Astrocyte (in vitro differentiated cells and primary cell): ENCODE data around the gene TSEN54. TPM values are rescaled to one million over a fixed set of nuclear protein-coding genes. Genes with fewer than 3 reads are reported as not detected.

Experiments used
- DNase-seq: peaks from one replicate; pipeline ENCODE4 v3.0.0-alpha.2; 2010; ENCODE audit warnings: low read depth
- FAIRE-seq: peaks from 2 replicates; lab custom pipeline; 2011; peaks lifted over from hg19 to GRCh38; lab: Jason Lieb, UNC
- H2AFZ ChIP-seq: 2 replicates; pipeline ENCODE4 v1.6.0; 2012; ENCODE audit warnings: low read depth, low read length, inconsistent platforms
- H3K27ac ChIP-seq: 2 replicates; pipeline ENCODE4 v1.5.1; 2011; ENCODE audit warnings: low read depth, low read length, inconsistent platforms
- H3K27me3 ChIP-seq: 2 replicates; pipeline ENCODE4 v1.6.0; 2011; ENCODE audit warnings: low read length, inconsistent platforms; ENCODE audit not compliant: insufficient read depth
- H3K36me3 ChIP-seq: 2 replicates; pipeline ENCODE4 v1.5.1; 2011; ENCODE audit warnings: low read length, inconsistent platforms; ENCODE audit not compliant: insufficient read depth
- H3K4me1 ChIP-seq: 2 replicates; pipeline ENCODE4 v1.5.1; 2011; ENCODE audit warnings: low read length, inconsistent platforms; ENCODE audit not compliant: insufficient read depth
- H3K4me2 ChIP-seq: 2 replicates; pipeline ENCODE4 v1.6.0; 2012; ENCODE audit warnings: low read length, inconsistent platforms
- H3K4me3 ChIP-seq: 2 replicates; pipeline ENCODE4 v1.5.1; 2011; ENCODE audit warnings: low read depth, mild to moderate bottlenecking, low read length, inconsistent platforms; ENCODE audit not compliant: insufficient read depth
- H3K79me2 ChIP-seq: 2 replicates; pipeline ENCODE4 v1.6.0; 2012; ENCODE audit warnings: mild to moderate bottlenecking, low read length, inconsistent platforms; ENCODE audit not compliant: insufficient read depth
- H3K9ac ChIP-seq: 2 replicates; pipeline ENCODE4 v1.6.0; 2012; ENCODE audit warnings: mild to moderate bottlenecking, low read length, inconsistent platforms
- H3K9me3 ChIP-seq: 2 replicates; pipeline ENCODE4 v1.5.1; 2012; ENCODE audit warnings: low read depth, mild to moderate bottlenecking, low read length, inconsistent platforms; ENCODE audit not compliant: insufficient read depth
- H4K20me1 ChIP-seq: 2 replicates; pipeline ENCODE4 v1.6.0; 2012; ENCODE audit warnings: low read length, inconsistent platforms; ENCODE audit not compliant: insufficient read depth
- H3K27ac Mint-ChIP-seq: one replicate; pipeline ENCODE4 v1.8.0; 2021; ENCODE audit warnings: mild to moderate bottlenecking, mixed read lengths; ENCODE audit not compliant: unreplicated experiment
- H3K27me3 Mint-ChIP-seq: one replicate; pipeline ENCODE4 v1.8.0; 2021; ENCODE audit warnings: low read depth, mixed read lengths; ENCODE audit not compliant: unreplicated experiment
- H3K36me3 Mint-ChIP-seq: one replicate; pipeline ENCODE4 v1.8.0; 2021; ENCODE audit warnings: low read depth, mixed read lengths; ENCODE audit not compliant: unreplicated experiment
- H3K4me1 Mint-ChIP-seq: one replicate; pipeline ENCODE4 v1.8.0; 2021; ENCODE audit warnings: low read depth, mixed read lengths; ENCODE audit not compliant: unreplicated experiment
- H3K4me3 Mint-ChIP-seq: one replicate; pipeline ENCODE4 v1.8.0; 2021; ENCODE audit warnings: mild to moderate bottlenecking, moderate library complexity, mixed read lengths; ENCODE audit not compliant: unreplicated experiment
- H3K9me3 Mint-ChIP-seq: one replicate; pipeline ENCODE4 v1.8.0; 2021; ENCODE audit warnings: mild to moderate bottlenecking, mixed read lengths; ENCODE audit not compliant: unreplicated experiment
- CTCF ChIP-seq: IDR thresholded peaks from 2 replicates; pipeline ENCODE4 v1.5.1; 2011; ENCODE audit warnings: low read depth, mild to moderate bottlenecking, inconsistent platforms, low read length, moderate library complexity; ENCODE audit not compliant: insufficient read depth
- EZH2 ChIP-seq: IDR thresholded peaks from 2 replicates; pipeline ENCODE4 v1.6.1; 2012; ENCODE audit warnings: mild to moderate bottlenecking, low read length, inconsistent platforms; ENCODE audit not compliant: insufficient read depth
- total RNA-seq: library from RNA; stranded (reverse); gene quantifications from 2 replicates; pipeline ENCODE4 v1.2.1, GENCODE V29; 2021

Gene TSEN54
- total RNA-seq, 1 donor from 2014 or later = 16.5 TPM

GRCh38 chr17:75502072-75502720, 14.1 kb upstream of the TSEN54 start:
- Histone ChIP-seq H2AFZ (no peak overlapping the region), H3K9me3 (no peaks in the 10 kb centered on the region), H4K20me1 (no peaks in the 10 kb centered on the region), H3K27me3 (no peaks in the 10 kb centered on the region), H3K4me3 (no peak overlapping the region), H3K27ac (no peak overlapping the region), H3K4me1 (no peaks in the 10 kb centered on the region), H3K9ac (no peak overlapping the region), H3K79me2 (no peaks in the 10 kb centered on the region), H3K4me2 (no peak overlapping the region), H3K36me3 (no peaks in the 10 kb centered on the region)
- no peaks in the 10 kb centered on the region for H3K27me3 Mint-ChIP-seq
- no peak overlapping the region for H3K27ac Mint-ChIP-seq
- TF ChIP-seq EZH2 (no peak), CTCF (no peak)
- peaks cover 8% of the 10 kb centered on the region for H3K36me3 Mint-ChIP-seq
- H3K4me3 Mint-ChIP-seq = no peak overlapping the region
- no peak for FAIRE-seq
- DNase-seq = no peak
- no peaks in the 10 kb centered on the region for H3K9me3 Mint-ChIP-seq
- H3K4me1 Mint-ChIP-seq = no peaks in the 10 kb centered on the region

DNA sequence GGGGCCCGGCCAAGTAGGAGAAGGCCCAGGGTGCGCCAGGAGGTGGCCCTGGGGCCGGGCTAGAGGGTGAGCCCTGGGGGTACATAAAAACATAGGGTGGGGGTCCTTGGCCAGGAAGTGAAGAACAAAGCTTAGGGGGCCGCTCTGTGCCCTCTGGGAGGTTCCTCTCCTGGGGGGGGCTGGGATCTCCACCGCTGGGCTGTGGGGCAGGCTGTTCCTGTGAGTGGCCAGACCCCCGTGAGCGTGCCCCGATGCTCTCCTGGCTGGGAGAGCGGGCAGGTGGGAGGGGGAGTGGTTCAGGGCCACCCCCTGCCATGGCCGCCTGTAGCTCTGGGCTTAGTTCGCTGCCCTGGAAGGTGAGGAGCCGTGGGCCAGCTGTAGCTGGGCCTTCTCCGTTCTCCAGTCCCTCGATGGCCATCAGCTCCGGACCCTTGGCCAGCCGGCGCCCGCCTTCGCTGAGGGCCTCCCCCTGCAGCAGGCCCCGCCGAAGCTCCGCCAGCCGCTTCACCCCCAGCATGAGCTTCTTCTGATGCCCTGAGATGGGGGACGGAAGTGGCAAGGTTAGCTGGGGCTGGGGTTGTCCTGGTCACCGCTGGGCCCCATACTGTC, 13.5 kb upstream of the TSEN54 start:
- TF ChIP-seq CTCF (no peak), EZH2 (no peak)
- H3K27ac ChIP-seq = no peak overlapping the region
- H3K9me3 ChIP-seq = no peaks in the 10 kb centered on the region
- Mint-ChIP-seq H3K27ac (no peak overlapping the region), H3K27me3 (no peaks in the 10 kb centered on the region), H3K4me3 (no peak overlapping the region), H3K9me3 (no peaks in the 10 kb centered on the region), H3K36me3 (peaks cover 6% of the 10 kb centered on the region), H3K4me1 (no peaks in the 10 kb centered on the region)
- H3K79me2 ChIP-seq = no peaks in the 10 kb centered on the region
- no peak overlapping the region for H2AFZ ChIP-seq
- H3K4me2 ChIP-seq = no peak overlapping the region
- H3K27me3 ChIP-seq = no peaks in the 10 kb centered on the region
- H3K4me1 ChIP-seq = no peaks in the 10 kb centered on the region
- H3K9ac ChIP-seq = no peak overlapping the region
- H3K36me3 ChIP-seq = no peaks in the 10 kb centered on the region
- no peak for FAIRE-seq
- peaks cover under 1% of the 10 kb centered on the region for H4K20me1 ChIP-seq
- DNase-seq = no peak
- H3K4me3 ChIP-seq = no peak overlapping the region
